ENCODE data around the gene NLRP6.

- TF ChIP-seq, protein P1, sequence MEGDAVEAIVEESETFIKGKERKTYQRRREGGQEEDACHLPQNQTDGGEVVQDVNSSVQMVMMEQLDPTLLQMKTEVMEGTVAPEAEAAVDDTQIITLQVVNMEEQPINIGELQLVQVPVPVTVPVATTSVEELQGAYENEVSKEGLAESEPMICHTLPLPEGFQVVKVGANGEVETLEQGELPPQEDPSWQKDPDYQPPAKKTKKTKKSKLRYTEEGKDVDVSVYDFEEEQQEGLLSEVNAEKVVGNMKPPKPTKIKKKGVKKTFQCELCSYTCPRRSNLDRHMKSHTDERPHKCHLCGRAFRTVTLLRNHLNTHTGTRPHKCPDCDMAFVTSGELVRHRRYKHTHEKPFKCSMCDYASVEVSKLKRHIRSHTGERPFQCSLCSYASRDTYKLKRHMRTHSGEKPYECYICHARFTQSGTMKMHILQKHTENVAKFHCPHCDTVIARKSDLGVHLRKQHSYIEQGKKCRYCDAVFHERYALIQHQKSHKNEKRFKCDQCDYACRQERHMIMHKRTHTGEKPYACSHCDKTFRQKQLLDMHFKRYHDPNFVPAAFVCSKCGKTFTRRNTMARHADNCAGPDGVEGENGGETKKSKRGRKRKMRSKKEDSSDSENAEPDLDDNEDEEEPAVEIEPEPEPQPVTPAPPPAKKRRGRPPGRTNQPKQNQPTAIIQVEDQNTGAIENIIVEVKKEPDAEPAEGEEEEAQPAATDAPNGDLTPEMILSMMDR (conservative IDR thresholded peaks at IDR 0.05; ENCODE audit: low read depth, low read length), result no peak
- TF ChIP-seq EZH2 (IDR thresholded peaks at IDR 0.05; ENCODE audit: borderline replicate concordance, low read depth, low read length, poor library complexity, severe bottlenecking), result no peak
Measured at GRCh38 chr11:282171-282570, 4.0 kb downstream of the NLRP6 start.

Data from A673 (cell line).